Esophagus squamous epithelium (tissue), 4 donors: Measurements from ENCODE around the gene MYPN.

Experiments used
- CTCF ChIP-seq, 6 experiments: fragments of 450-650 bp in 4 of 6; fragments of 200-600 bp in 2 of 6; sonication (generic) in 2 of 6; IDR thresholded peaks; one replicate each; pipeline ENCODE4 v1.5.1; 2016 to 2019; ENCODE audit warnings: antibody characterized with exemption in 6 of 6, mild to moderate bottlenecking in 4 of 6, moderate library complexity in 4 of 6
- POLR2A ChIP-seq, 4 donors: fragments of 450-650 bp; IDR thresholded peaks; one replicate each; pipeline ENCODE4 v1.6.1; 2017; ENCODE audit warnings: antibody characterized with exemption in 4 of 4, mild to moderate bottlenecking in 4 of 4, moderate library complexity in 3 of 4

- TF ChIP-seq CTCF (IDR thresholded peaks at IDR 0.05) (no peak), POLR2A (IDR thresholded peaks at IDR 0.05) (no peak)
These were observed 126.3 kb downstream of the MYPN start for GRCh38 chr10:68235581-68235980.
